Pancreas (tissue), 10 donors: ENCODE results near the gene FAM181A. TPM values are rescaled to one million over a fixed set of nuclear protein-coding genes. Genes with fewer than 3 reads are reported as not detected.

Experiments
- ATAC-seq, 4 donors: fragments of 200-7000 bp; cut with Tn5 transposase; one replicate each; pipeline versions ENCODE4 v1.8.0 to v1.9.1; 2020; ENCODE audit warnings: mild to moderate bottlenecking in 4 of 4, moderate library complexity in 4 of 4
- DNase-seq, 6 donors: peaks; one replicate each; pipeline ENCODE4 v3.0.0-alpha.2; 2020
- FAIRE-seq: peaks from 2 replicates; lab custom pipeline; 2012; peaks lifted over from hg19 to GRCh38; lab: Jason Lieb, UNC
- H3K27ac ChIP-seq, 4 donors: fragments of 200-600 bp; sonication (generic); 1 replicate in 3 of 4; 2 replicates in 1 of 4; pipeline versions ENCODE4 v1.5.0 to v1.8.0; 2020
- H3K27me3 ChIP-seq, 4 donors: fragments of 200-600 bp; one replicate each; pipeline ENCODE4 v1.8.0; 2021
- H3K36me3 ChIP-seq, 3 donors: fragments of 200-600 bp; sonication (generic) in 1 of 3; one replicate each; pipeline versions ENCODE4 v1.5.0 to v1.8.0; 2020 to 2021
- H3K4me1 ChIP-seq, 3 donors: fragments of 200-600 bp; one replicate each; pipeline ENCODE4 v1.8.0; 2021
- H3K4me3 ChIP-seq, 4 donors: fragments of 200-600 bp; sonication (generic) in 2 of 4; one replicate each; pipeline versions ENCODE4 v1.5.0 to v1.8.0; 2020 to 2021
- H3K9me3 ChIP-seq, 4 donors: fragments of 200-600 bp; one replicate each; pipeline ENCODE4 v1.8.0; 2021
- CTCF ChIP-seq, 4 donors: fragments of 200-600 bp; sonication (generic) in 3 of 4; IDR thresholded peaks; one replicate each; pipeline versions ENCODE4 v1.5.0 to v1.8.0; 2021; ENCODE audit warnings: antibody characterized with exemption in 4 of 4
- WGBS, 2 donors: extraction: QIAGEN DNeasy Blood & Tissue Kit; methylation state at CpG; one replicate each; pipeline ENCODE4 v1.1.7; 2013; 5-methylcytosine and 5-hydroxymethylcytosine counted together
- intact Hi-C, 3 donors: fragments of 100-400 bp; cut with DNase I; formaldehyde crosslinking; loops; one replicate each; pipeline versions ENCODE4 v1.11.1 to v1.14.2; 2022
- polyA plus RNA-seq, 2 donors: library from polyadenylated mRNA; stranded (reverse); fragments of 200-250 nt; gene quantifications; one replicate each; pipeline ENCODE4 v1.2.3, GENCODE V29; 2013
- total RNA-seq, 6 donors: library from RNA; stranded (reverse); fragmentation: NEBNext Ultra II Directional in 4 of 6; extraction: Animal tissue kit (Norgen Biotek cat#: 25700) in 4 of 6; gene quantifications; one replicate each; pipeline versions ENCODE4 v1.2.1 to v1.2.4, GENCODE V29; 2021 to 2023
- donor health status: healthy with polysubstance abuse.
- donor health status: DM: no; HTN: no; CAD: no; lungs with moderate emphysema.
- donor health status: DM: no; HTN: no; CAD: no.
- donor health status: control.
- donor health status: control.
- donor health status: Bipolar disorder and iron deficiency.
- donor health status: DM: yes; HTN: yes; CAD: no.
- donor health status: DM: no; HTN: no; CAD: no.
- donor health status: DM: no; HTN: no; CAD: no.
- donor health status: DM: yes; HTN: yes; CAD: no.

The FAM181A gene
- total and polyA plus RNA-seq, 8 donors, result not detected

DNA sequence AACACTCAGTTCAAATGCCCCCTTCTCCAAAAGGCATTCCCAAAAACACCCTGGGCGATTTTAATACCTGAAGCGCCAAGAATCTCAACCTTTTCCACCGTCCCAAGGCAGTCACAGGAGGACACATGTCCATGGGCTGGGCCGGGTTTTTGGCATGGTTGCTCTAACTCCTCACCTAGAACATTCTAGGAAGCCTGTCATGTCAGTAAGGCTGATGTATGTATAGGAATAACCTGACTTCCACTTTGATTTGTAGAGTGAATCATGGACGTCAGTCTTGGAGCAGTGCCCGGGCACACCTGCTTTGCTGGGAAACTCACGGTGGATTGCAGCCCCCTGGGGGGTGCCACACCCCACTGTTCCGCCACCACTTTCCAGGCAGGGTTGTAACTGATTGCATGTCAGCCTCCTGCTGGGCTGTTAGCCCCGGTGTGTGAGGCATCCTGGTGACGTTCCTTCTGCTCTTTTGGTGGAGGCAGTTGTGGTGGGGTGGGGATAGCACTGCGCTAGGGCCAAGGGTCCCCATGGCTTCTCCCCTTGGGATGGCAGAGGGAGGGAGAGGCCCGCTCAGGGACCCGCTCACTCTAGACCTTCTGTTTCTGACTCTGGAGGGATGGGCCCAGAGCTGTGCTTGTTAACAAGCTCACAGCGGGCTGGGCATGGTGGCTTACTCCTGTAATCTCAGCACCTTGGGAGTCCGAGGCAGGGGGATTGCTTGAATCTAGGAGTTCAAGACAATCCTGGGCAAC, 35.2 kb upstream of the FAM181A start:
- Histone ChIP-seq H3K9me3 (no peaks in the 10 kb centered on the region), H3K36me3 (no peaks in the 10 kb centered on the region), H3K27me3 (no peaks in the 10 kb centered on the region), H3K4me3 (no peak overlapping the region), H3K27ac (no peak overlapping the region), H3K4me1 (no peaks in the 10 kb centered on the region)
- no peak for TF ChIP-seq CTCF (IDR thresholded peaks at IDR 0.05)
- 61 to 64% methylated on average over 15 of the region's 15 CpGs for WGBS, 2 donors
- intact Hi-C loops, result loop anchor here in 1 of 3 donors (5.0 kb wide), 1 partner anchor 235 kb away; no protein-coding TSS in a partner anchor
- no peak for DNase-seq
- no peak for FAIRE-seq
- peak in 1 of 4 donors; percentile 28 for ATAC-seq

- Histone ChIP-seq H3K9me3 (no peaks in the 10 kb centered on the region), H3K27me3 (no peaks in the 10 kb centered on the region), H3K27ac (no peak overlapping the region), H3K4me3 (no peak overlapping the region), H3K36me3 (no peaks in the 10 kb centered on the region), H3K4me1 (no peaks in the 10 kb centered on the region)
- no peak for FAIRE-seq
- TF ChIP-seq CTCF (IDR thresholded peaks at IDR 0.05), result no peak
- 46 to 56% methylated on average over 5 of the region's 5 CpGs for WGBS, 2 donors
- intact Hi-C loops, result loop anchor here in 1 of 3 donors (5.0 kb wide), 1 partner anchor 235 kb away; no protein-coding TSS in a partner anchor
- ATAC-seq, result no peak
- no peak for DNase-seq
These were observed 34.7 kb upstream of the FAM181A start for GRCh38 chr14:93892505-93892839.

DNA sequence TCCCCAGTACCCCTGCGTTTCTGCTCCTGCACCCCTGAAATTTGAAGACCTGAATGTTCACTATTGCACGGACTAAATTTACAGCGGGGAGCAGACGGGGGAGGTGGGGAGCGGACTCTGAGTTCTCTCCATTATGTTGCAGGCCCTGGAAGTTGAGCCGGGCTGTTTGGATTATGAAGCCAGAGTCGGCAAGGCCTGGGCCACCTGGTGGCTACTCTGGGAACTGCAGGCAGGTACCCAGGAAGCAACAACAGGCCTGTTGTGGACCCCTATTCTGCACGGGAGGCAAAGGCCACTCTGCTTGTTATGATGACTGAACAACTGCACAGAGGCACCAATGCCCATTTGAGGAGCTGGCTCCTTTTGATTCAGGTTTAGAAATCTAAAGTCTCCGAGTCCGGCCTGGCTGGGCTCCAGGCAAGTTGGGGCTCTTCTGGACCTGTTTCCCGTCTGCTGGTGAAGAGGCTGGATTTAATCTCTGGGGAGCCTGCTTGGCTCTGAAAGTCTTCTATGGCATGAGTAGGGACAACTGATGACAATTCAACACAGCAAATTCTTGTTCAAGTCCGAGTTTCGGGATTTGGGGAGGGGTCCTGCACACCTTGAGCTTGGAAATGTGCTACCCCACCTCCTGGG, 34.1 kb upstream of the FAM181A start:
- intact Hi-C loops, result loop anchor here in 1 of 3 donors (5.0 kb wide), 1 partner anchor 236 kb away; no protein-coding TSS in a partner anchor
- TF ChIP-seq CTCF (IDR thresholded peaks at IDR 0.05), result peak; percentile 96 to 98 (median 98)
- ATAC-seq (peak in 3 of 4 donors; percentile 79 to 92 (median 83)), DNase-seq (peak; percentile 36 to 93 (median 75)), FAIRE-seq (no peak)
- Histone ChIP-seq H3K27me3 (no peaks in the 10 kb centered on the region), H3K4me3 (no peak overlapping the region), H3K27ac (no peak overlapping the region), H3K9me3 (no peaks in the 10 kb centered on the region), H3K4me1 (no peaks in the 10 kb centered on the region), H3K36me3 (no peaks in the 10 kb centered on the region)
- 32 to 35% methylated on average over 13 of the region's 13 CpGs for WGBS, 2 donors

DNA sequence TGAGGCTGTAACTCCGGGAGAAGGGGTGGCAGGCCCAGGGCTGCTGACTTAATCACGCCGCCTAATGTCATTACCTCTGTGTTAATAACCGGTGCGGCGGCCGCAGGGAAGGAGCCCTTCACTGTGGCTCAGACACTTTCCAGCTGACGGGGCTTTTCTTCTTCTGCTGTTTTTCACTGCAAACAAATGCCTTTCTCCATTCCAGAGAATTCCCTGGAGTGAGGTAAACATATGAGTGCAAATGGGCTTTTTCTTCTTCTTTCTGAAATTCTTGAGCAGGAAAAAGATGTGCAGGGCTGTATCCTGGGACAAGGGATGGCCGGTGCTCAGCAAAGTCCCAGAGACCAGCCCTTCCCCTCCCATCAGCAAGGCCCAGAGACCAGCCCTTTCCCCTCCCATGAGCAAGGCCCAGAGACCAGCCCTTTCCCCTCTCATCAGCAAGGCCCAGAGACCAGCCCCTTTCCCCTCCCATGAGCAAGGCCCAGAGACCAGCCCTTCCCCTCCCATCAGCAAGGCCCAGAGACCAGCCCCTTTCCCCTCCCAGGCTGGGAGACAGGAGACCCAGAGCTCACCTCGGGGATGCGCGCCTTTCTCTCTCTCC, 33.4 kb upstream of the FAM181A start:
- WGBS, 2 donors, result 59 to 73% methylated on average over 12 of the region's 12 CpGs
- FAIRE-seq (no peak), ATAC-seq (peak in 2 of 4 donors; percentile 37 to 43), DNase-seq (no peak)
- H3K27me3 ChIP-seq, result no peaks in the 10 kb centered on the region
- intact Hi-C loops, result loop anchor here in 1 of 3 donors (5.0 kb wide), 1 partner anchor 236 kb away; no protein-coding TSS in a partner anchor
- no peak overlapping the region for H3K27ac ChIP-seq
- H3K9me3 ChIP-seq, result no peaks in the 10 kb centered on the region
- no peaks in the 10 kb centered on the region for H3K4me1 ChIP-seq
- no peak overlapping the region for H3K4me3 ChIP-seq
- H3K36me3 ChIP-seq, result no peaks in the 10 kb centered on the region
- TF ChIP-seq CTCF (IDR thresholded peaks at IDR 0.05), result no peak
